ENCODE results near the gene ENPP6.

- no peak for TF ChIP-seq CTCF (IDR thresholded peaks at IDR 0.05; ENCODE audit: extremely low read depth in 1 of 2, insufficient read depth in 1 of 2, low read depth in 1 of 2, low read length in 2 of 2)
- TF ChIP-seq JUN (IDR thresholded peaks at IDR 0.05; ENCODE audit: borderline replicate concordance, insufficient read depth, insufficient read length, low read depth), result no peak
- no peak for TF ChIP-seq MYC (IDR thresholded peaks at IDR 0.05; ENCODE audit: low read depth, low read length)
- no peak for TF ChIP-seq MAX (IDR thresholded peaks at IDR 0.05; ENCODE audit: insufficient read depth, insufficient read length)
- no peak for TF ChIP-seq GATA2 (IDR thresholded peaks at IDR 0.05; ENCODE audit: insufficient read depth, insufficient read length, low read depth, low read length)
Observed at GRCh38 chr4:184255871-184256642, 38.4 kb upstream of the ENPP6 start.

All from endothelial cell of umbilical vein (primary cell).